Measurements from ENCODE around the gene HAPLN2.

The HAPLN2 gene

DNA sequence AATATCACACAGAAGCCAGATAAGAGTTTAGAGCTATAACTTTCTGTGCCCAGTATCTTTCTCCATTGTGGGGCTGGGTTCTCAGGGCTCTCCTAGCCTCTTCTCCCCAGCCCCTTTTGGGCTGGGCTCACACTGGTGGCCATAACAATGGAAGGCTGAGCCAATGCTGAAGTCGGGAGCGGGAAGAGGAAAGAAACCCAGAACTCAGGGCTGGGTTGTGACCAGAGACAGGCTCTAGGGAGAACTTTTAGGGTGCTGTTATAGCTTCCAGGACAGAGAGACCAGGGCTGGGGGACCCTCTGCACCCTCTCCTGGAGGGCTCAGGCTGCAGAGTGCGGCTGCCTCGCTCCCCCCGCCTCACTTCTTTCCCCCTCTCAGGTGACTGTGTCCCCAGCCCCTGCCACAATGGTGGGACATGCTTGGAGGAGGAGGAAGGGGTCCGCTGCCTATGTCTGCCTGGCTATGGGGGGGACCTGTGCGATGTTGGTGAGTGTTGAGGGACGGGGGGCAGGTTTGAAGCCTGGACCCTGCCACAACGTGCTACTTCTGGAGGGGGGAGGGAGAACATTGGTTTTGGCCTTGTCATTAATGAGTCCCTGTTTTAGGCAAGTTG lies 36.8 kb downstream of the HAPLN2 start:
- H3K4me3 ChIP-seq (ENCODE audit: low read length): no peak overlapping the region
- DNase-seq (ENCODE audit: low read depth, low spot score): no peak

DNA sequence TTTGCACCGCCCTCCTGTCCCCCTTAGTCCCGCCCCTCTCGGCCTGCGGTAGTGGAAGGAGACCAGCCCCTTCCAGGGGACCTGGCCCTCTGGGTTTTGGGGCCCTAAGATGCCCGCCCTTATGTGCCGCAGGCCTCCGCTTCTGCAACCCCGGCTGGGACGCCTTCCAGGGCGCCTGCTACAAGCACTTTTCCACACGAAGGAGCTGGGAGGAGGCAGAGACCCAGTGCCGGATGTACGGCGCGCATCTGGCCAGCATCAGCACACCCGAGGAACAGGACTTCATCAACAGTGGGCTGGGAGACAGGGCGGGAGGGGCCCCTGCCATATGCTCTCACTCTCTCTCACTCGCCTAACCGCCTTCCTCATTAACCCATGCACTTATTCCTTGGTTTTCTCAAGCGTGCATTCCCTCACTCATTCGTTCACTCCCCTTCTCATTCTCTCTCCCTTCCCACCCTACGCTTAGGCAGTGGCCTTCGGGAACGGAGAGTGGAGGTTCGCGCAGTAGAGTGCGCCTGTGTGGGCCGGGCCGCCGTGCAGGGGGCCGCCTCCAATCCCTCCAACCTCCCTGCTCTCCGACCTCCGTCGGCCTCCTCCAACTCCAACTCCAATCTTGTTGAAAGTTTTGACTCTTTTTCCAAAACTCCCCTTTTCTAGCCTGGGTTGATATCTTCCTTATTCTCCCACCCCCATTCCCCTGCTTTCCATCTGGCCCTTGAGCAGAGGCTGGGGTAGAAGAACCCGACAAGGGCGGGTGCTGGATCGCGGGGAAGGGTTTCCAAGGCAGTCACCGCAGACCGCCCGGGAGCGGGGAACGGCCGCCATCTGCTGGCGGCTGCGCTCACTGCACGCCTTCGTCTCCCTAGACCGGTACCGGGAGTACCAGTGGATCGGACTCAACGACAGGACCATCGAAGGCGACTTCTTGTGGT lies 37.9 kb downstream of the HAPLN2 start:
- no peak for DNase-seq (ENCODE audit: low read depth, low spot score)
- H3K4me3 ChIP-seq (ENCODE audit: low read length): no peak overlapping the region

DNA sequence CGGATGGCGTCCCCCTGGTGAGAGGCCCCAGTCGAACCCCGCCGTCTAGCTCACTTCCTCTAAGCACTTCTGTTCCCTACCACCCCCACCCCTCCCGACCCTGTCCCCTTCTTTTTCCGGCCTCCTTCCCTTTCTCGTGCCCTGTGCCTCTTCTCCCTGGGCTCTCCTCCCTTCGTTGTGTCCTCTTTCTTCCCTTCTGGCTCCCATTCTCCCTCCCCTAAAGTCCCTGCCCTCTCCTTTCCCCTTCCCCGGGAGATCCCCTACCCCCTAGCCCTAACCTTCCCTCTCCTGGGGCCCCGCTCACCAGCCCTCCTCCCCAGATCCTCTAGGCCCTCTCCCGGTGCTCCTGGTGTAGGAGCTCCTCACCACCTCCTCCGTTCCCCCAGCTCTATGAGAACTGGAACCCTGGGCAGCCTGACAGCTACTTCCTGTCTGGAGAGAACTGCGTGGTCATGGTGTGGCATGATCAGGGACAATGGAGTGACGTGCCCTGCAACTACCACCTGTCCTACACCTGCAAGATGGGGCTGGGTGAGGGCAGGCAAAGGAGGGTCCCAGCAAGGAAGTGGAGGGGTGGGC lies 38.6 kb downstream of the HAPLN2 start:
- DNase-seq (ENCODE audit: low read depth, low spot score): no peak
- H3K4me3 ChIP-seq (ENCODE audit: low read length): no peak overlapping the region

DNA sequence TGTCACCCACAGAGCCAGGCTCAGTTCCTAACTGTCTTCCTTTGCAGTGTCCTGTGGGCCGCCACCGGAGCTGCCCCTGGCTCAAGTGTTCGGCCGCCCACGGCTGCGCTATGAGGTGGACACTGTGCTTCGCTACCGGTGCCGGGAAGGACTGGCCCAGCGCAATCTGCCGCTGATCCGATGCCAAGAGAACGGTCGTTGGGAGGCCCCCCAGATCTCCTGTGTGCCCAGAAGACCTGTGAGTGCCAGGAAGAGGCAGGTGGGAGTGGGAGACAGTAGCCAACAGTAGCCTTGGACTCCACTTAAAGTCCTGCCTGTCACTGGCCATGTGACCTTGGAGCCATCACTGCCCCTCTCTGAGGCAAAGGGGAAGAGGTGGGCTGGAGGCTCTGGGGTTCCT lies 39.3 kb downstream of the HAPLN2 start:
- no peak overlapping the region for H3K4me3 ChIP-seq (ENCODE audit: low read length)
- DNase-seq (ENCODE audit: low read depth, low spot score): no peak

DNA sequence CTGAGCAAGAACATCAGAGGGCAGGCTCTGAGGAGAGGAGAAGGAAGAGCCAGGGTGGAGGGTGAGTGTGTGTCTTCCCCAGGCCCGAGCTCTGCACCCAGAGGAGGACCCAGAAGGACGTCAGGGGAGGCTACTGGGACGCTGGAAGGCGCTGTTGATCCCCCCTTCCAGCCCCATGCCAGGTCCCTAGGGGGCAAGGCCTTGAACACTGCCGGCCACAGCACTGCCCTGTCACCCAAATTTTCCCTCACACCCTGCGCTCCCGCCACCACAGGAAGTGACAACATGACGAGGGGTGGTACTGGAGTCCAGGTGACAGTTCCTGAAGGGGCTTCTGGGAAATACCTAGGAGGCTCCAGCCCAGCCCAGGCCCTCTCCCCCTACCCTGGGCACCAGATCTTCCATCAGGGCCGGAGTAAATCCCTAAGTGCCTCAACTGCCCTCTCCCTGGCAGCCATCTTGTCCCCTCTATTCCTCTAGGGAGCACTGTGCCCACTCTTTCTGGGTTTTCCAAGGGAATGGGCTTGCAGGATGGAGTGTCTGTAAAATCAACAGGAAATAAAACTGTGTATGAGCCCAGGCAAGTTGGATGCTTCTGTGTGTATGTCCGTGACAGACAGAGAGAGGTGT lies 39.8 kb downstream of the HAPLN2 start:
- no peak overlapping the region for H3K4me3 ChIP-seq (ENCODE audit: low read length)
- no peak for DNase-seq (ENCODE audit: low read depth, low spot score)

DNA sequence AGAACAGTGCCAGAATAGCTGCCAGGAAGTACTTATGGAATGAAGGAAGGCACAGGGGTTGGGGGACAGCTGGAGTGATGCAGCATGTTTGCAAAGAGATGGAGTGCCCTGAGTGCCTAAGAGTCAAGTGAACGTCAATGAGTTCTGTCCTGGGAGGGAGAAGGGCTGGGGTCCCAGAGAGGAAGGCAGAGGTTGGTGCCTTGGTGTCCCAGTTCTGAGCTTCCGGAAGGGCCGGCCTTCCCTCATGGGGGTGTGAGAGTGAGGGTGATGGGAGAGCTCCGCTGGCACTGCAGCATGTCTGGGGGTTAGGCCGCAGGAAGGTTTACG lies 40.4 kb downstream of the HAPLN2 start:
- DNase-seq (ENCODE audit: low read depth, low spot score): no peak
- peak overlapping the region; percentile 21; the same call in 1 of the 2 replicates for H3K4me3 ChIP-seq (ENCODE audit: low read length)

DNA sequence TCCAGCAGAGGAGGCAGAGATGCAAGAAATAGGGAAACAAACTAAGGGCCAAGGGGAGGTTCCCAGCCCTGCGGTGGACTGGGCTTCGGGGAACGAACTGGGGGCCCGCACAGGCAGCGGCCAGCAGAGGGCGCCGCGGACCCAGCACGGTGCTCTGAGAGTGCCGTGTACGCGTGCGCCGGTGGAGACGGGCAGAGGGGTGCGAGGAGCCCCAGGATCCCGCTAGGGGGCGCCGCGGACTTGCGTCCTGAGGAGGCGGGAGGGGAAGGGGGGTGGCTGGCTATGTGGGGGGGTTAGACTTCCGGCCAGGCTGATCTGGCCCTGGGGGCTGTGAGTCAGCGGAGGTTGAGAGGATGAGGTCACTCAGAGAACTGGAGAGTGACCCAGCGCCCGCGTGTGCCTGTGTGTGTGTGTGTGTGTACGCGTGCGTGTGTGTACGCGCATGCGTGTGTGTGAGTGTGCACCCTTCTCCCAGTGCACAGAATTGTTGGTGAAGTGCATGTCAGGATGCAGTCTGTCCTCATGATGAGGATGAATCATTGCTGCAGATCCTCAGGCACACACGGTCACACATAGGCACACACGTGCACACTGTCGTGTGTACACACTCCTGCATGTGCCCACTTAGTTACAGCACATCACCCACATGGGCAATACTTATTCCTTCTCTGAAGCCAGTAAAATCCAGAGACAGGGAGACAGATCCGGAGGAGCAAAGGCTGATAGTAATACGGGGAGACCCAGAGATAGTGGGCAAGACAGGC lies 41.0 kb downstream of the HAPLN2 start:
- H3K4me3 ChIP-seq (ENCODE audit: low read length): peak overlapping the region; percentile 79

DNA sequence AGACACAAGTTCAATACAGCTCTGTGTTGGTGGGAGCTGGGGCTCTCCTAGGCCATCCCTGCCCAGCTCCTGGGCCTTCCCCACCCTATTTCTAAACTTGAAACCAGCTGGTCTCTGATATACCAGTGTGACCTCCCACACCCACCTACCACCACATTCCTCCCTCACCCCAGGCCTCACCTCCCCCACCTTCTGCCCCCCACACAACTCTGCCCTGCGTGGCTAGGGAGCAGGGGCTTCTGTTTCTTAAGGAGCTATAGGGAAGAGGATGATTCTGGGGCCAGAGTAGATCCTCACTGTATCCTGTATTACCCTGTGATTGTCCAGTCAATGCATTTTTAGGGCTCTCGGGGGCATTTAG lies 41.5 kb downstream of the HAPLN2 start:
- H3K4me3 ChIP-seq (ENCODE audit: low read length): peak overlapping the region; percentile 79
- no peak for DNase-seq (ENCODE audit: low read depth, low spot score)

More for the DNA sequence above, 41.0 kb downstream of the HAPLN2 start:
- DNase-seq (ENCODE audit: low read depth, low spot score): peak; percentile 89

DNA sequence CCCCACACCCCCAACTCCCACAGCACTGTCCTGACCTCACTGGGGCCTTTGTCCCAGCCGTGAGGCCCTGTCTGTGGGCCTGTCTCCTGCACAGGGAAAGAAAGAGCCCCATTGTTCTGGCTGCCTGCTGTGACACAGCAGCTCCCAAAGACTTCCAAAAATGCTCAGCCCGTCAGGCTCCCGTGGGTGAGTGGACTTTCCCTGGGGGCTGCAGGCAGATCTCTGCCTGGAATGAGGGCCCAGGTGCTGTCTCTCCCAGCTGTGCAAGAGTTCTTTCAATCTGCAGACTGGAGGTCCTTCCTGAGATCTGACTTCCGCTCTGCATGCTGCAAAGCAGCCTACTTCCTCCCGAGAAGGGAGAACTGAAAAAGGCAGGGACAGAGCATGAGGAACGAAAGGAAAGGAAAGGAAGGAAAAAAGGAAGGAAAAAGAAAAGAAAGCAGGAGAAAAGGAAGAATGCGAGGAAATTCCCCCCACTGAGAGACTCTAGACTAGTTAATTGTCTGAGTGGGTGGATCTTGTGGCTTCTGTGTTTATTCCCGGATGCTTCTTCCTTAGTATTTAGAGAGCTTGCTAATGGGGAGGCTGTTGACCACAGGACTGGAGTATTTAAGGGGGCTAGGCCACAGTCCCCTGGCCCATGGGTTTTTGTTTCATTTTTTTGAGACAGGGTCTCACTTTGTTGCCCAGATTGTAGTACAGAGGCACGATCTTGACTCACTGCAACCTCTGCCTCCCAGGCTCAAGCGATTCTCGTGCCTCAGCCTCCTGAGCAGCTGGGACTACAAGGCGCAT lies 43.0 kb downstream of the HAPLN2 start:
- no peak for DNase-seq (ENCODE audit: low read depth, low spot score)
- peak overlapping the region; percentile 79 for H3K4me3 ChIP-seq (ENCODE audit: low read length)

DNA sequence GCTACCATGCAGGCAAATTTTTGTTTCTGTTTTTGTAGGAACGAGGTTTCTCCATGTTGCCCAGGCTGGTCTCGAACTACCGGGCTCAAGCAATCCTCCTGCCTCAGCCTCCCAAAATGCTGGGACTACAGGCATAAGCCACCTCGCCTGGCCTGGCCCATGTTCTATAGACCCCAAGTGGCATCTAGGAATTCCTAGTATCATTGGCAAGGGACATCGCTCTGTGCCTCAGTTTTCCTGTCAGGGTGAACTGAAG lies 43.5 kb downstream of the HAPLN2 start:
- no peak overlapping the region for H3K4me3 ChIP-seq (ENCODE audit: low read length)
- no peak for DNase-seq (ENCODE audit: low read depth, low spot score)

DNA sequence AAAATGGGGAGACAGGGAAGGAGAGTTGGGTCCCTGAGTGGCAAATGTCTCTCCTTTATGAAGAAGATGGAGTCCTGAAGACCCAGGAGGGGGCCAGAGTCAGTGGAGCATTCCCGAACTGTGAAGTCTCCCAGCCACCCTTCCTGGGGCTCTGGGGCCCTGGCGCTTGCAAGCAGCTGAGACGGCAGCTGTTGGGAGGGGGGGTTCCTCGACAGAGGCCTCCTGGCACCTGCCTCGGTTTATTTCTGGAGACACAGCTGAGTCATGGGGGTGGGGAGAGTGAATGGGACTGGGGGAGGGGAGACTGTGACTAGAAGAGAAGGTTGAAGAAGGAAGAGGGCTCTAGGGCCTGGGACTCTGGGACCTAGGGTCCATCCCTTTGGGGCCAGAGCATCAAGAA lies 44.0 kb downstream of the HAPLN2 start:
- peak; percentile 52 for DNase-seq (ENCODE audit: low read depth, low spot score)
- H3K4me3 ChIP-seq (ENCODE audit: low read length): no peak overlapping the region

DNA sequence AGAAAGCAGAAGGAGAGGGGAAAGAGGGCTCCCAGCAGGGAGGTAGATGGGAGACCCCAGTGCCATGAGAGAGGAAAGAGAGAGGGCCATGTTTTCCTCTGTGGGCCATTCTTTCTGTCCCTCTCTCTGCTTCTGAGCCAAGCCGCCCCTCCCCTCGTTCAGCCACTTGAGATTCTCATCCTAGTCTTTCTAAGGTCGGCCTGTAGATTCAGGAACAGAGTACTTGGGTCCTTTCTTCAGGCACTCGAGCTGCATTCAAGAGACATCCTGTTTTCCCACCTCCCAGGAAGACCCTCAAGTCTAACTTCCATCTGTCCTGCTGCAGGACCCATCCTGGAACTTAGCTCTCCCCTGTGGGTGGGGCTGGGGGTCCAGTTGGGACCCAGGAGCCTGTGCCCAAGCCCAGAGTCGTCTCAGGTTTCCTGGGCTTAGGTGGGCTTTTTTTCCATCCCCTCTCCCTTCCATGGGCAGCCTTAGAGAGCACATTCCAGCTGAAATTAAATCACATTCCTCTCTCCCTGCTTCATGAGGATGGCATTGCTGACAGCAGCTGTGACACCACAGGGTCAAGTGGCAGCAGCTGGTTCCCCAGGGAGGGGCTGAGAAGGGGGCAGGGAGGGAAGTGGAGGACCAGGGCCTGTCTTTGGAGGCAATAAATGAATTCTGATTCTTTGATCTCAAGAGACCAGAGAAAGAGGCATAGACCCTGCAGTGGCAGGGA lies 45.0 kb downstream of the HAPLN2 start:
- H3K4me3 ChIP-seq (ENCODE audit: low read length): no peak overlapping the region
- DNase-seq (ENCODE audit: low read depth, low spot score): no peak

DNA sequence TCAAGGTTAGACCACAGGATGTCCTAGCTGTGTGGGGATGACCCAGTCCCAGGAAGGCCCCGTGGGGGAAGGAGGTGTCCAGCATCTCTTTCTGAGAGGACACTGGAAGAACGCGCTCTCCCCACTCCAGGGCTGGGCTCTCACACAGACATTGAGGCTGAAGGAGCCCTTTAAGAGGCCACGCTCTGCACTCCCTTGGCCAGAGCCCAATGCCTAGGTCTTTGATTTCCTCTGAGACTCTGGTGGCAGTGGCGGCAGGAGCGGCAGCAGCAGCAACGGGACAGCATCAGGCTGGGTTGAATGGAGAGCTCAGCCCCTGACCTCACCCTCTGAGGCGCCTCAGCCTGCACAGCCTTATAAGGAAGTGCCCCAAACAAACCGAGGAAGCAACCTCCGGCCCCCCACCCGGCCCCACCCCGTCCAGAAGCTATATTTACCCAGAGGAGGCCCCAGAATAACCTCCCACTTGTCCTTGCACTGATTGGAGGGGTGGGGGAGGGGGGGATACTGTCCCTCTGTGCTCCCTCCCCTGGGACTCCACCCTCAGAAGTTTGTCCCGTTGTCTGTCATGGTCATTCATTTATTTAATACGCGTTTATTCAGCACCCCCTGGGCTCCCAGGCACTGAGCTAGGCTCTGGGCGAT lies 45.7 kb downstream of the HAPLN2 start:
- no peak overlapping the region for H3K4me3 ChIP-seq (ENCODE audit: low read length)
- DNase-seq (ENCODE audit: low read depth, low spot score): no peak

DNA sequence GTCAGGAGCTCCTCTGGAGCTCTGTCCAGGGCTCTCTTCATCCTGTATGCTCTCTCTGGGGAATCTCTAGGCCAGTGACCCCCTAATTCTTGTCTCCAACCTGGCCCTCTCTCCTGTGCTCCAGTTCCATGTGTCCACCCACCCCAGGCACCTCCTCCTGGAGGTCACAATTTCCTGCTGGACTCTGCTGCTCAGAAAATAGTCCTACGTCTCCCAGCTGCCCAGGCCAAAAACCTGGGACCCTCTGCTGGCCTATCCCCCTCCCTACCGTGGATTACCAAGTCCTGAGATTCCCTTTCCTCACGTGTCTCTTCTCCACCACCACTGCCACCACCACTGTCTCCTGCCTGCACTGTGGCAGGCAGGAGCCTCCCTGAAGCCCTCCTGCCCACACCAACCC lies 46.3 kb downstream of the HAPLN2 start:
- DNase-seq (ENCODE audit: low read depth, low spot score): no peak
- H3K4me3 ChIP-seq (ENCODE audit: low read length): no peak overlapping the region

DNA sequence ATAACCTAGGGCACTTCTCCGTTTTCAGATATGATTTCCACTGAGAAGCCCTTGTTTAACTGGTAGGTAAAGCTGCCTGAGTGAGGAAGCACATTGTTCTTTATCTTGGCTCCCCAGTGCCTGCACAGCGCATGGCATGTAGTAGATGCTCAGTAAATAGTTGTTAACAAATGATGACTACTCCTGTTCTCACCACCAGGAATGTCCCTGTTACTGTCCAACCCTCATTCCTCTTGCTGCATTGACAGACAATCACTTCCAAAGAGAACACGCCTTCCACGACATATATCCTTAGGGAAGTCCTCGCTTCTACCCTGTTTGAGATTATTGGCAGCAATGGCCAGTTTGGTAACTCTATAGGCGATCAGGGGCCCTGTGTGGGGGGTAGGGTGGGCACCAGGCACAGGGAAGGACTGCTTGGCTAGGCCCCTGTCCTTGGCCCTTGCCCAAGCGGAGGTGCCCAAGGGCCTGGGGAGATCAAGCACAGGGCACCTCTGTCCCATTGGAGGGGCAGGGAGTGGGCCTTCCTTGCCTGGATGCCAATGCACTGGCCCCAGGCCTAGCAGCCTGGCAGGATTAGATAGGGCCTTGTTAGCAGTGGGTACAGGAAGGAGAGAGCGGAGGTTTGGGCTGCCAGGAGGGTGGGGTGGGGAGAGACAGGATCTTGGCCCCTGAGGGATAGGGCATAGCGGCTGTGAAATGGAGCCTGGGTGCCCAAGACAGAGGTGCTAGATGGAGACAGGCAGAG lies 47.8 kb downstream of the HAPLN2 start:
- no peak for DNase-seq (ENCODE audit: low read depth, low spot score)
- no peak overlapping the region for H3K4me3 ChIP-seq (ENCODE audit: low read length)

DNA sequence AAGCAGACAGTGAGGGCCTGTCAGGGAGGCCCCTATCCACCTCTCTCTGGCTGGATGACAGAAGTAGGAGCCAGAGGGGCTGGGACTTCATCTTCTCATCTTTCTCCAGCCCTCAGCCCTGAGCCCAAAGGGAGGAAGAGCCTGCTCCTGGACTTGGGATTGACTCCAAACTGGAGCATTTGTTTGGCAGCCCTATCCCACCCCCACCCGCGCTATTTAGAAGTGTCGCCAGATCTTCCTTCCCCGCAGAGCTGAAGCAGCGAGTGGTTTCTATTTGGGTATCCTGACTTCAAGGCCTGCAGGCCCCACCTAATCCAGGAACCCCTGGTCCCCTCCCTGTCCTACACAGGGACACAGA lies 48.4 kb downstream of the HAPLN2 start:
- H3K4me3 ChIP-seq (ENCODE audit: low read length): no peak overlapping the region
- DNase-seq (ENCODE audit: low read depth, low spot score): no peak

DNA sequence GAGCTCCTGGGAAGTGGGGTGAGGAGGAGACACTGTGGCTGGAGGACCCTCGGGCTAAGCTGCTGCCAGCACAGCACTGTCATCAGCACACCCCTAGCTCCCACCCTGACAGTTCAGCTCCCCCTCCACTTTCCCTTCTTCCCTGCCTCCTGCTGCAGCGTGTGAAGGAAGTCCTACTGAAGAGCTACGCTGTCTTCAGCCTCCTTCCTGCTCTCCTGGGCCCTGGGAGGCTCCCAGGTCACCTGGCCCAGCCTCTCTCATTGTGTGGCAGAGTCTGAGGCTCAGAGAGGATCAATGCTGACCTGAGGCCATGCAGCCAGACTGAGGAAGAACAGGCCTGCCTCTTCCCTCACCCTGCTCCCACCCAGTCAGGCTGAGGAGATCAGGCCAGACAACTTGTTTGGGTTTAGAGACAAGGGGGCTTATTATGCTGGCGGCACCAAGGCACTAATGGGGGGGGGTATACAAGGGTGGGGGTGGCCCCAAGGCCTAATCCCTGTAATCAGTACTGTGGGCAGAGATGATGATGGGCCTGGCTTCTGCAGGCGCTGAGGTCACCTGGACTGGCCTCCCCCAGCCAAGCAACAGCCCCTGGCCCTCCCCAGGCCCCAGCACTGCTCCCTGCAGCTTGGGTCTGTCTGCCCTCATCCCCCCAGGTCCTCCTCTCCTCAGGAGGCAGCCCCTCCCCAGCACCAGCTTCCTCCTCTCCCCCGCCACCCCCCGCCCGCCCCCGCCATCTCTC lies 48.9 kb downstream of the HAPLN2 start:
- H3K4me3 ChIP-seq (ENCODE audit: low read length): no peak overlapping the region
- DNase-seq (ENCODE audit: low read depth, low spot score): no peak

Data from Jurkat, Clone E6-1 (cell line).